HG03442 (cell line): ENCODE data around the gene L2HGDH.

Experiments used
- ATAC-seq: cut with Tn5 transposase; IDR thresholded peaks from one replicate; pipeline ENCODE4 v1.9.1; 2021; ENCODE audit warnings: mild to moderate bottlenecking, moderate library complexity; ENCODE audit not compliant: unreplicated experiment

The L2HGDH gene

DNA sequence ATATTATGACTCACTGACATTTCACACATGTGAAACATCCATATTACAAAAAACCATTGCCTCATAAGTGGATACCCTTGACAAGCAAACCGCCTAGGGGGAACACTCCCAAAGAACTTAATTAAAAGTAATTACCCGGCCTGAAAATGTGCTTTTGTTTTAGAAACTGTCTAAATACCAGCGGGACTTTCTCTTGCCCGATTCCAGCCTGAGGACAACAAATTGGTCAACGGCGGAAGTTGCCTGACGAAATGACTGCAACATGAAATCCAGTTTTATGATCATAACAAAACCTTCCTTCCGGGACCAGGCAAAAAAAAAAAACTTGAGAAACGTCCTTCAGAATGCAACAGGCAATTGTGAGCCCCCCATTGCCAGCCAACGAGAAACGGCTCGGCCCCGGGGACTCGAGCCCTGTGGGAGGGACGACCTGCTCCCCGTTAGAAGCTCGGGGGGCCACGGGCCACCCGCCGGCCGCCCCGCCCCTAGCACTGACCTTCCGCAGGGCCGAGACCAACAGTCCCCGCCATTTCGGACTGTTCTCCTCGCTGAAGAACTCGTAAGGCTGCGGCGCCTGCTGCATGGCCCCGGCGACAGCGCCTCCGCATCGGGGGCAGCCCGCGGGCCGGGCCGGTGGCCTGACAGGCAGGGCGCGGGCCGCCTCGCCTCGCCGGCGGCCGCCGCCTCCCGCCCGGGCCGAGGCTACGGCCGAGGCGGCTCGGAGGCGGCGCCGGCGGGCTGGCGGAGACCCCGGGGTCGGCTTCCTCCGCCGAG, 81.1 kb downstream of the L2HGDH start:
- ATAC-seq, result peak; percentile 31

- ATAC-seq, result no peak
Observed at GRCh38 chr14:50230401-50230700, 81.7 kb downstream of the L2HGDH start.

GRCh38 chr14:50229681-50230080, 82.3 kb downstream of the L2HGDH start:
- no peak for ATAC-seq

GRCh38 chr14:50228313-50228712, 83.7 kb downstream of the L2HGDH start:
- no peak for ATAC-seq

DNA sequence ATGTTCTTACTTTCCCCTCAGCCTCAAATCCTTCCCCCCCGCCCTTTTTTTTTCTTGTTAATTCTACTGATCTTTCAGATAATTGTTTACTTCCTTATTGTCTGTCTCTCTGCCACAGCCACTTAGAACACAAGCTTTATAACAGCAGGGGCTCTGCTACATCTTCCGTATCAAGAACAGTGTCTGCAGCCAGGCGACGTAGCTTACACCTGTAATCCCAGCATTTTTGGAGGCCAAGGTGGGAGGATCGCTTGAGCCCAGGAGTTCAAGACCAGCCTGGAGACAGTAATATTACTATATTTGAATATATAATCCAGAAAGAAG, 86.1 kb downstream of the L2HGDH start:
- ATAC-seq, result no peak

DNA sequence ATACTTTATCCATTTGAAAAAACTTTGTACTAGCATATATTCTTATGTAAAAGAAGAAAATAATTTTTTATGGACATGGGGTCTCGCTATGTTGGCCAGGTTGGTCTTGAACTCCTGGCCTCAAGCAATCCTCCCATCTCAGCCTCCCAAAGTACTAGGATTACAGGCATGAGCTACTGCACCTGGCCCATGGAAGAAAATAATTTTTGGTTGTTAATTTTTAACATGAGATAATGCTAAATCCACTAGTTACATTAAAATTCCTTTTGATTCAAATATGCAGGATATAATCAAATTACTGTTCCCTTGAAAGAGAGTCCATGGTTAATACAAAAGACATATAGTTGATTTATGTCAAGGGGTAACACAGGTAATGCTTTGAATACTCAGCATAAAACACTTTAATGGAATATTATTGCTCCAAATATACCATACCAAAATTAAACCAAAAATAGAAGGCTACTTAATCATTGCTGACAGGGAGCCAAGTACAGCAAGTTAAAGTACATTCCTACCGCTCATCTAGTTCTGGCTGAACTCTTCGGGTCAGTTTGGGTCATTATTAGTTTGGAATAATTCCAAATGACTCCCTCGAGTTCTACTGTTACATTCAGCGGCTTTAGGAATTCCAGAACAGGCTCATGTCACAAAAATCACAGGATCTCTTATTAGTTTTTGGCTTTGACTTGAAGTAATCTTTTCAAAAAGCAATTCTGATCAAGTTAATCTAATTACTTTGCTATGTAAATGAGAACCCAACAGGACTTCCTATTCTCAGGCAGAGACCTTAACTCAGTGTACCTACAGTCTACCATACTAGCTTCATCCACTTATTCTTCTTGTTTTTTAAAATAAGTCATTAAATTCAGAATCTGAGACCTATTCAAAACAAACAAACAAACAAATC, 86.7 kb downstream of the L2HGDH start:
- no peak for ATAC-seq

DNA sequence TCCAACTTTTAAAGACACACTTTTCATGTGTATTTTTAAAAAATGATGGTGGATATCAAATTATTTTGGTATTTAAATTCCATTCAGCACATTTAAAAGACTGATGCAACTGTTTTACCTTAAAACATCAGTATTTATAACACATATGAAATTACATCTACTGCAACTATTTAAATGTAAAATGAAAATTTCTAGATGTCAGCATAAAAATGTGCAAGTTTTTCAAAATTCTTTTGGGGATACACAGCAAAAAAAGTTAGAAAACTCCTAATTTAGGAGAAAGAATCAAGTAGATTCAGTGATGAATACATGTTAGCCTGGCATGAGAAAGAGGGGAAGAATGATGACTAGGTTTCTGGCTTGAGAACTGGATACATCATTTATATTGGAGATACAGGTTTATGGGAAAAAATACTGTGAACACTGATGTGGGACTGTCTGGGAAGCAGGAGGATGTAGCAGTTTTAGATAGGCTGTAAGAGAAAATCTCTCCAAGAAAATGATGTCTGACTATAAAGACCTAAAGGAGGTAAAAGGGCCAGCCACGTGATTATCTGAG, 89.9 kb downstream of the L2HGDH start:
- no peak for ATAC-seq

GRCh38 chr14:50218501-50218900, 93.5 kb downstream of the L2HGDH start:
- ATAC-seq, result no peak

GRCh38 chr14:50215416-50215815, 96.6 kb downstream of the L2HGDH start:
- no peak for ATAC-seq

GRCh38 chr14:50213795-50214194, 98.2 kb downstream of the L2HGDH start:
- ATAC-seq, result no peak

DNA sequence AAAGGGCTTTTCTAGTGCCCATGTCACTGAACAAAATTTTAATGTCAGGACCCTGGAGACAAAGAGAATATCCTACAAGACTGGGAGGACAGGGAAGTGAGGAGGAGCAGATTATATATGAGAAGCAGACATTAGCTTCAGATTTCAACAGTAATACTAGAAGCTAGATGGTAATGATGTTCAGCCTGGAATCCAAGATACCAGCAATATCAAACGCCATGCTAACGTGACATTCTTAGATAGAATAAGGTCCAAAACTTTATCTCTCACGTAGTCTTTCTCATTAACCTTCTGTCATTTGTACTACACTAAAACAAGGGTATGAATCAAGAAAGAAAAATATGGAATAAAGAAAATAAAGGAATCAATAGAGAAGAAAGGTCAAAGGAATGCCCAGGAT, 99.3 kb downstream of the L2HGDH start:
- no peak for ATAC-seq

GRCh38 chr14:50210074-50210473, 102.0 kb downstream of the L2HGDH start:
- ATAC-seq, result no peak

GRCh38 chr14:50198499-50198898, 113.5 kb downstream of the L2HGDH start:
- ATAC-seq, result no peak

DNA sequence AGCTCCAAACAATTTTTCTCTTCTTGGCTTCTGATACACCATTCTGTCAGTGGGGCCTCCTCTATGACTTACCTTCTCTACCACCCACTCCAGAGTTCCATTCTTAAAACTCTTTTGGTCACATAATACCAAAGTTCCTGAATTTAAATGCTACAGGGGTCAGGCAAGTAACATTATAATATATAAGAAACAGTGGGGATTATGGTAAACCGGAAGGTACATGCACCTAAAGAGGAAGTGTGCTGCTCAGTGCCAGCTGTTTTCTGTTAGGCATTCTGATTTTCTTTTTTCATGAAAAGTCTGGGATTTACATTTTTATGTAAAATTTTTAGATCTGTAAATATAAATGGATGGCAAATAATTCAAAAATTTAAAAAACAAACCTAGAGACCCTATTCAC, 120.5 kb downstream of the L2HGDH start:
- no peak for ATAC-seq
